Esophagus (tissue), 2 donors: Measurements from ENCODE around the gene OGDHL. TPM values are rescaled to one million over a fixed set of nuclear protein-coding genes. Genes with fewer than 3 reads are reported as not detected.

Experiments used
- H3K27ac ChIP-seq, 2 donors: one replicate each; pipeline ENCODE4 v1.5.1; 2013; ENCODE audit warnings: low read depth in 2 of 2, mild to moderate bottlenecking in 2 of 2, inconsistent platforms in 1 of 2, low read length in 1 of 2, moderate library complexity in 1 of 2
- H3K27me3 ChIP-seq, 2 donors: one replicate each; pipeline ENCODE4 v1.6.1; 2013; ENCODE audit warnings: low read length in 2 of 2, control low read depth in 1 of 2, mild to moderate bottlenecking in 1 of 2; ENCODE audit not compliant: insufficient read depth in 2 of 2, control insufficient read depth in 1 of 2
- H3K36me3 ChIP-seq, 2 donors: one replicate each; pipeline ENCODE4 v1.6.1; 2013; ENCODE audit warnings: low read length in 1 of 2; ENCODE audit not compliant: control insufficient read depth in 2 of 2, insufficient read depth in 2 of 2
- H3K4me1 ChIP-seq, 2 donors: one replicate each; pipeline ENCODE4 v1.6.1; 2013; ENCODE audit warnings: low read length in 1 of 2; ENCODE audit not compliant: control insufficient read depth in 2 of 2, insufficient read depth in 2 of 2
- H3K4me3 ChIP-seq, 2 donors: one replicate each; pipeline ENCODE4 v1.5.1; 2013; ENCODE audit warnings: low read length in 2 of 2, mild to moderate bottlenecking in 2 of 2, low read depth in 1 of 2, moderate library complexity in 1 of 2
- H3K9me3 ChIP-seq, 2 donors: one replicate each; pipeline ENCODE4 v1.6.1; 2013; ENCODE audit warnings: mild to moderate bottlenecking in 2 of 2, low read depth in 1 of 2, low read length in 1 of 2, moderate library complexity in 1 of 2; ENCODE audit not compliant: control insufficient read depth in 2 of 2, insufficient read depth in 1 of 2
- WGBS, 2 donors: extraction: QIAGEN DNeasy Blood & Tissue Kit; methylation state at CpG; one replicate each; pipeline ENCODE4 v1.1.7; 2013; 5-methylcytosine and 5-hydroxymethylcytosine counted together
- polyA plus RNA-seq, 2 donors: library from polyadenylated mRNA; stranded (reverse); fragments of 200-250 nt; gene quantifications; one replicate each; pipeline ENCODE4 v1.2.3, GENCODE V29; 2013
- donor health status: healthy with polysubstance abuse.
- donor health status: Bipolar disorder and iron deficiency.

Gene OGDHL
- polyA plus RNA-seq, 2 donors = 0.10 to 0.16 TPM

DNA sequence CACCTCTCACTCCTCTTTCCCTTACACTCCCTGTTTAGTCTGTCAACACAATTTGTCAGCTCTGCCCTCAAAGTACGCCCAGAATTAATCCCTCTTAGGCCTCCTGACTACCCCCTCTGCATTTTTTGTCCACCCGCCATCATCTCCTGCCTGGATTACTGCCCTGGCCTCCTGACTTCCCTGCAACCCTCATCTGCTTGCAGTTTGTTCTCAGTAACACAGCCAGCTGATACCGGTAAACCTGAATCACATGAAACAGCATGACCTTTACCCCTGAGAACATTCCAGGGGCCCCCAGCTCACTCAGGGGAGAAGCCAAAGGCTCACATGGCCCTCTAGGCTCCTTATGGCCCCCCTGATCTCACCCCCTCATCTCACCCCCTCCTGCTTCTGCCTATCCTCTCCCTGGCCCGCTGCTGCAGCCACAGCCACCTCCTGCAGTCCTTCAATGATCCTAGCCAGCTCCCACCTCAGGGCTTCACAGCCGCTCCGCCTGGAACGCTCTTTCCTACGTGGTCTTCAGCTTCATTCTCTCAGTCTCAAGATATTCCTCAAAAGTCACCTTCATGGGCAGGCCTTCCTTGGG, 73.8 kb downstream of the OGDHL start:
- peaks cover 2 to 6% of the 10 kb centered on the region in 2 donors for H3K9me3 ChIP-seq
- no peak overlapping the region for H3K4me3 ChIP-seq
- H3K36me3 ChIP-seq = no peaks in the 10 kb centered on the region
- no peak overlapping the region for H3K27ac ChIP-seq
- H3K27me3 ChIP-seq = peaks cover 0 to 9% of the 10 kb centered on the region in 2 donors
- H3K4me1 ChIP-seq = no peaks in the 10 kb centered on the region
- WGBS, 2 donors = 13 to 15% methylated on average over 8 of the region's 8 CpGs

DNA sequence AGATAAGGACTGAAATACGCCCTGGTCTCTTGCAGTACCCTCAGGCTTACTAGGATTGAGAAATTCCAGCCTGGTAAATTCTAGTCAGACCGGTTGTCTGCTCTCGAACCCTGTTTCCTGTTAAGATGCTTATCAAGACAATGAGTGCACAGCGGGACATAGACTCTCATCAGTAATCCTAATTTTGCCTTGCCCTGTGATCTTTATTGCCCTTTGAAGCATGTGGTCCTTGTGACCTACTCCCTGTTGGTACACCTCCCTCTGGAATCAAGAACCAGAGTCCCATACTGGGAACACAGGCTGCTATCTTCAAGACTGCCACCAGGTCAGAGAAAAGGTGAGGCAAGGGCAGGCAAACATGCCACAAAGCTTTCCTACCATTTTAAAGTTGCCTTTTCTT, 75.5 kb downstream of the OGDHL start:
- Histone ChIP-seq H3K4me1 (no peaks in the 10 kb centered on the region), H3K36me3 (no peaks in the 10 kb centered on the region), H3K9me3 (peaks cover 2 to 6% of the 10 kb centered on the region in 2 donors), H3K4me3 (no peak overlapping the region), H3K27me3 (peaks cover 0 to 3% of the 10 kb centered on the region in 2 donors), H3K27ac (no peak overlapping the region)
- WGBS, 2 donors = 72 to 76% methylated on average over 4 of the region's 4 CpGs

Other genes with a start within 250 kb of the OGDHL start
- 1 to 10 TPM; 4.3 to 4.5 TPM for gene ERCC6, start 223.2 kb downstream of the OGDHL start, polyA plus RNA-seq
- gene SLC18A3, start 152.0 kb downstream of the OGDHL start, polyA plus RNA-seq = not detected
- not detected for gene CHAT, start 148.3 kb downstream of the OGDHL start, polyA plus RNA-seq
- not detected for gene C10orf53, start 82.7 kb downstream of the OGDHL start, polyA plus RNA-seq
- 1 to 10 TPM; 3.1 to 7.6 TPM for gene PARG, start 179.7 kb upstream of the OGDHL start, polyA plus RNA-seq
- gene TIMM23B, start 179.7 kb upstream of the OGDHL start, polyA plus RNA-seq = 1 to 10 TPM; 6.1 to 7.2 TPM
- gene AGAP6, start 226.1 kb upstream of the OGDHL start, polyA plus RNA-seq = 10 to 100 TPM in 1 of 2 donors, 1 to 10 TPM in 1; 8.7 to 19.3 TPM